H1 (cell line): ENCODE measurements around the gene SRD5A3.

ENCODE experiments used
- POLR2AphosphoS5 ChIP-seq: IDR thresholded peaks from 2 replicates; pipeline ENCODE4 v1.6.1; 2011; ENCODE audit warnings: low read depth, low read length
- POU5F1 ChIP-seq: IDR thresholded peaks from 2 replicates; pipeline ENCODE4 v1.6.1; 2011; ENCODE audit warnings: low read depth, mild to moderate bottlenecking, low read length, moderate library complexity
- RAD21 ChIP-seq, 2 experiments: IDR thresholded peaks in 1 of 2; conservative IDR thresholded peaks in 1 of 2; 2 replicates each; pipeline ENCODE4 v1.6.1; 2011; ENCODE audit warnings: low read depth in 2 of 2, low read length in 2 of 2, improper control_type of control experiment in 1 of 2, inconsistent platforms in 1 of 2, mild to moderate bottlenecking in 1 of 2, moderate library complexity in 1 of 2
- RXRA ChIP-seq: IDR thresholded peaks from 2 replicates; pipeline ENCODE4 v1.6.1; 2011; ENCODE audit warnings: low read depth, mild to moderate bottlenecking, low read length, moderate library complexity; ENCODE audit not compliant: insufficient read depth
- SIN3A ChIP-seq, 2 experiments: IDR thresholded peaks in 1 of 2; conservative IDR thresholded peaks in 1 of 2; 2 replicates each; pipeline ENCODE4 v1.6.1; 2011 to 2012; ENCODE audit warnings: low read length in 2 of 2, improper control_type of control experiment in 1 of 2, low read depth in 1 of 2, mild to moderate bottlenecking in 1 of 2
- SP1 ChIP-seq: IDR thresholded peaks from 2 replicates; pipeline ENCODE4 v1.6.1; 2011; ENCODE audit warnings: low read depth, low read length
- TF ChIP-seq, protein P1 (sequence below), 3 experiments: IDR thresholded peaks; 1 replicate in 2 of 3; 2 replicates in 1 of 3; pipeline versions ENCODE4 v1.5.1 to v1.6.1; 2011; ENCODE audit warnings: low read length in 3 of 3, mild to moderate bottlenecking in 3 of 3, inconsistent platforms in 2 of 3, low read depth in 1 of 3, moderate library complexity in 1 of 3; ENCODE audit not compliant: insufficient read depth in 1 of 3; ENCODE audit errors: control extremely low read depth in 1 of 3
- TF ChIP-seq, protein P2 (sequence below): IDR thresholded peaks from 2 replicates; pipeline ENCODE4 v1.6.1; 2012; ENCODE audit warnings: inconsistent platforms

DNA sequence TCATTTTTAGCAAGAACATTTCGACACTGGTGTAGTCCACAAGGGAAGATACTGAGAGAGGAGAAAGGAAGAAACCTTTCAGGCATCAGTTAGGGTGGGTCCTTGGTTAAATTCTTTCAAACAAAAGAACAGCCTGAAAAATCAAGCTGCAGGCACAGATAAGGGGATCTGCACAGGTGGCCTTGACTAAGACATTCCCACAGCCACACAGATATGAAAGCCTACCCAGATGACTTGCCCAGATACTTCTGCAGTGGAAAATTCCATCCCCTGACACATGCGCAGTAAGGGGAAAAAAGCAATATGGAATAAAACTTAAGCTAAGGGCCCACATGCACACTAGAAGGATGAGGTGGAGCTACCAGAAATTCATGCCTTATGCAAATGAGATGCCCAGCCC is 40.8 kb downstream of the SRD5A3 start:
- TF ChIP-seq SP1 (no peak), RAD21 (IDR thresholded peaks at IDR 0.05 in 1 of 2, conservative IDR thresholded peaks at IDR 0.05 in 1 of 2; ENCODE audit: low read depth in 2 of 2, low read length in 2 of 2) (no peak), RXRA (no peak), POU5F1 (no peak), POLR2AphosphoS5 (no peak), SIN3A (conservative IDR thresholded peaks at IDR 0.05 in 1 of 2, IDR thresholded peaks at IDR 0.05 in 1 of 2; ENCODE audit: low read depth in 1 of 2, low read length in 2 of 2) (no peak)
- TF ChIP-seq, protein P1, sequence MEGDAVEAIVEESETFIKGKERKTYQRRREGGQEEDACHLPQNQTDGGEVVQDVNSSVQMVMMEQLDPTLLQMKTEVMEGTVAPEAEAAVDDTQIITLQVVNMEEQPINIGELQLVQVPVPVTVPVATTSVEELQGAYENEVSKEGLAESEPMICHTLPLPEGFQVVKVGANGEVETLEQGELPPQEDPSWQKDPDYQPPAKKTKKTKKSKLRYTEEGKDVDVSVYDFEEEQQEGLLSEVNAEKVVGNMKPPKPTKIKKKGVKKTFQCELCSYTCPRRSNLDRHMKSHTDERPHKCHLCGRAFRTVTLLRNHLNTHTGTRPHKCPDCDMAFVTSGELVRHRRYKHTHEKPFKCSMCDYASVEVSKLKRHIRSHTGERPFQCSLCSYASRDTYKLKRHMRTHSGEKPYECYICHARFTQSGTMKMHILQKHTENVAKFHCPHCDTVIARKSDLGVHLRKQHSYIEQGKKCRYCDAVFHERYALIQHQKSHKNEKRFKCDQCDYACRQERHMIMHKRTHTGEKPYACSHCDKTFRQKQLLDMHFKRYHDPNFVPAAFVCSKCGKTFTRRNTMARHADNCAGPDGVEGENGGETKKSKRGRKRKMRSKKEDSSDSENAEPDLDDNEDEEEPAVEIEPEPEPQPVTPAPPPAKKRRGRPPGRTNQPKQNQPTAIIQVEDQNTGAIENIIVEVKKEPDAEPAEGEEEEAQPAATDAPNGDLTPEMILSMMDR (IDR thresholded peaks at IDR 0.05; ENCODE audit: control extremely low read depth in 1 of 3, insufficient read depth in 1 of 3, low read depth in 1 of 3, low read length in 3 of 3): no peak
- TF ChIP-seq, protein P2, sequence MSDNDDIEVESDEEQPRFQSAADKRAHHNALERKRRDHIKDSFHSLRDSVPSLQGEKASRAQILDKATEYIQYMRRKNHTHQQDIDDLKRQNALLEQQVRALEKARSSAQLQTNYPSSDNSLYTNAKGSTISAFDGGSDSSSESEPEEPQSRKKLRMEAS: no peak
